Activated naive CD4-positive, alpha-beta T cell treated with anti-CD3 and anti-CD28 coated beads, Interleukin-2, amount 50 U/mL, for 72 hours (primary cell): ENCODE results near the gene BPIFB2. TPM values are rescaled to one million over a fixed set of nuclear protein-coding genes. Genes with fewer than 3 reads are reported as not detected.

Experiments used
- total RNA-seq, 2 donors: library from RNA; stranded (reverse); gene quantifications; one replicate each; pipeline ENCODE4 v1.2.3, GENCODE V29; 2022

The BPIFB2 gene
- total RNA-seq, 2 donors from 2014 or later: not detected

Other genes with a start within 250 kb of the BPIFB2 start
- gene DNMT3B, start 245.3 kb upstream of the BPIFB2 start, total RNA-seq: 1 to 10 TPM in 1 of 2 donors, under 1 TPM in 1; 0.84 to 2.2 TPM
- 100 to 1,000 TPM; 106 to 142 TPM for gene MAPRE1, start 187.8 kb upstream of the BPIFB2 start, total RNA-seq
- gene EFCAB8, start 148.8 kb upstream of the BPIFB2 start, total RNA-seq: under 1 TPM; 0.52 to 0.70 TPM
- not detected for gene SUN5, start 3.3 kb upstream of the BPIFB2 start, total RNA-seq
- not detected for gene BPIFB6, start 23.9 kb downstream of the BPIFB2 start, total RNA-seq
- not detected for gene BPIFB3, start 46.2 kb downstream of the BPIFB2 start, total RNA-seq
- not detected for gene BPIFB4, start 71.9 kb downstream of the BPIFB2 start, total RNA-seq
- not detected for gene BPIFA2, start 160.5 kb downstream of the BPIFB2 start, total RNA-seq
- not detected for gene BPIFA3, start 209.6 kb downstream of the BPIFB2 start, total RNA-seq
- gene BPIFA1, start 228.3 kb downstream of the BPIFB2 start, total RNA-seq: not detected